Activated T-cell treated with anti-CD3 and anti-CD28 coated beads, Interleukin-2, amount 50 U/mL, for 72 hours (primary cell): ENCODE measurements around the gene TSPAN8. TPM values are rescaled to one million over a fixed set of nuclear protein-coding genes. Genes with fewer than 3 reads are reported as not detected.

Experiments used
- ATAC-seq, 2 donors: fragments of 150-1000 bp; cut with Tn5 transposase; replicated peaks in 1 of 2; 2 replicates each; pipeline ENCODE4 v1.10.0; 2021; ENCODE audit warnings: moderate library complexity in 2 of 2, mild to moderate bottlenecking in 1 of 2
- DNase-seq, 2 donors: peaks; one replicate each; pipeline ENCODE4 v3.0.0; 2021 to 2022; ENCODE audit warnings: mixed read lengths in 1 of 2
- H3K27ac Mint-ChIP-seq: one replicate; pipeline ENCODE4 v1.8.0; 2022; ENCODE audit warnings: mild to moderate bottlenecking, moderate library complexity, mixed read lengths
- H3K27me3 Mint-ChIP-seq: one replicate; pipeline ENCODE4 v1.8.0; 2022; ENCODE audit warnings: low read depth, mixed read lengths
- H3K36me3 Mint-ChIP-seq, 2 donors: one replicate each; pipeline ENCODE4 v1.8.0; 2022; ENCODE audit warnings: mixed read lengths in 2 of 2, mild to moderate bottlenecking in 1 of 2; ENCODE audit not compliant: insufficient read depth in 2 of 2
- H3K4me1 Mint-ChIP-seq: one replicate; pipeline ENCODE4 v1.8.0; 2022; ENCODE audit warnings: low read depth, mixed read lengths
- H3K4me3 Mint-ChIP-seq, 2 donors: one replicate each; pipeline ENCODE4 v1.8.0; 2022; ENCODE audit warnings: mild to moderate bottlenecking in 2 of 2, mixed read lengths in 2 of 2, moderate library complexity in 2 of 2
- H3K9me3 Mint-ChIP-seq, 2 donors: one replicate each; pipeline ENCODE4 v1.8.0; 2022; ENCODE audit warnings: mixed read lengths in 2 of 2
- total RNA-seq, 2 donors: library from RNA; stranded (reverse); gene quantifications; one replicate each; pipeline ENCODE4 v1.2.3, GENCODE V29; 2022

The TSPAN8 gene
- total RNA-seq, 2 donors from 2014 or later = not detected

DNA sequence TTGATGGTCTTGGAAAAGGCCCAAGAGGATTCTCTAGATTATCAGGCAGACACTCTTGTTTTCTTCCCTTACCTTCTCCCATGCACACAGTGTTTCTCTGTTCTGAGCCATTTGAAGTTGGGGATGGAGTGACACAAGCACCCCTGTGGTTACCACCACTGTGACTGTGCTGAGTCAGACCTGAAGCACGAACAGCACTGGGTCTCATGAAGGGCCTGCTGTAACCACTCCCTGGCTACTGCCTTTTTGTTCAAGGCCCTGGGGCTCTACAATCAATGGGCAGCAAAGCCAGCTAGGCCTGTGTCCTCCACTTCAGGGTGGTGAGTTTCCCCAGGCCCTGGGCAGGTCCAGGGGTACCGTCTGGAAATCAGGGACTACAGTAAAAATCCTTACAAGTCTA lies 65.5 kb downstream of the TSPAN8 start:
- Mint-ChIP-seq H3K27ac (no peak overlapping the region), H3K36me3 (peaks cover 0 to 2% of the 10 kb centered on the region in 2 donors), H3K4me3 (no peak overlapping the region), H3K9me3 (peaks cover 3 to 18% of the 10 kb centered on the region in 2 donors), H3K4me1 (no peaks in the 10 kb centered on the region), H3K27me3 (no peaks in the 10 kb centered on the region)
- DNase-seq (no peak), ATAC-seq (no peak)

DNA sequence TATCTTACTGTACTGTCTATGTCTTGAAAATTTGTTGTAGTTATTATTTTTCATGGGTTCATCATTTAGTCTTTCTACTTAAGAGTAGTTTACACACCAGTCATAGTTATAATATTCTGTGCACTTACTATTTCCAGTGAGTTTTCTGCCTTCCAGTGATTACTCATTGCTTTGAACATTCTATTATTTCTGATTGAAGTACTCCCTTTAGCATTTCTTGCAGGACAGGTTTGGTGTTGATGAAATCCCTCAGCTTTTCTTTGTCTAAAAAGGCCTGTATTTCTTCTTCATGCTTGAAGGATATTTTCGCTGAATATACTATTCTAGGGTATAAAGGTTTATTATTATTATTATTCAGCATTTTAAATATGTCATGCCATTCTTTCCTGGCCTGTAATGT lies 66.8 kb downstream of the TSPAN8 start:
- ATAC-seq = no peak
- Mint-ChIP-seq H3K27me3 (no peaks in the 10 kb centered on the region), H3K4me3 (no peak overlapping the region)

DNA sequence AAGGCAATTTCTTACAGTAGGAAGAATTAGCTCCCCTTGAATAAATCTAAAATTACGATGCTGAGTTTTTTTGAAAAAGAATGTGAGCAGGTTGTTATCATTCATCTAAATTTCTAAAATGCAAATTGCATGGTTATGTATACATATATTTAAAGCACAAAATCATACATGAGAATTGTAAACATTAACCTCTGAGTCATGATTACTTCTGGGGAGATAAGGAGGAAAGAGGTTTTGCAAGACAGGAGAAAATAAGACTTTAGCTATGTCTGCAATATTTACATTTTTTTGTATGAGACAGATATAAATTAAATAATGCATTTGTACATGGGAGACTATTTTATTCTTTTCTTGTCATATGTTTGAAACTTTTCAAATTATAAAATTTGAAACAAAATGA lies 72.2 kb downstream of the TSPAN8 start:
- no peaks in the 10 kb centered on the region for H3K36me3 Mint-ChIP-seq
- ATAC-seq (no peak), DNase-seq (no peak)
- H3K9me3 Mint-ChIP-seq = peaks cover under 1 to 6% of the 10 kb centered on the region in 2 donors
- H3K27ac Mint-ChIP-seq = no peak overlapping the region
- H3K4me3 Mint-ChIP-seq = no peak overlapping the region
- H3K27me3 Mint-ChIP-seq = no peaks in the 10 kb centered on the region
- no peaks in the 10 kb centered on the region for H3K4me1 Mint-ChIP-seq

More for the DNA sequence above, 66.8 kb downstream of the TSPAN8 start:
- H3K4me1 Mint-ChIP-seq = no peaks in the 10 kb centered on the region
- no peak for DNase-seq
- H3K27ac Mint-ChIP-seq = no peak overlapping the region
- peaks cover 3 to 18% of the 10 kb centered on the region in 2 donors for H3K9me3 Mint-ChIP-seq
- peaks cover 0 to 2% of the 10 kb centered on the region in 2 donors for H3K36me3 Mint-ChIP-seq

DNA sequence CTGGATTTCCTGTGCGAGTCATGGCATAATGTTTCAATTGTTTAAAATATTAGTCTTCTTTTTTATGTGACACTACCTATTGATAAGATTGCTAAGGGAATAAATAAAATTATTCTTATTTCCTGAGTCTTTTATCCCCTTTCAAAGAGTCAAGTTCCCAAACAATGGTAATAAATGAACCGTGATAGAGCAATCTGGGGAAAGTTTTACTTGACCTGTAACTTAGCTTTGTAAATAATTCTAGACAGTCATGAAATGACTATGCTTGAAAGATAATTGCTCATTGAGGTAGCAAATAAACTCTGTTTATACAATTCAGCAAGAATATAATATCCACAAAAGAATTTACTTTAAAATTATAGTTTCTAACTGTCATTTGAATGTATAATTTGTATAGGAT lies 82.1 kb downstream of the TSPAN8 start:
- no peaks in the 10 kb centered on the region for H3K36me3 Mint-ChIP-seq
- no peaks in the 10 kb centered on the region for H3K27me3 Mint-ChIP-seq
- no peak for ATAC-seq
- no peak overlapping the region for H3K27ac Mint-ChIP-seq
- peaks cover 3% of the 10 kb centered on the region in 2 donors for H3K9me3 Mint-ChIP-seq
- H3K4me1 Mint-ChIP-seq = no peaks in the 10 kb centered on the region
- DNase-seq = no peak
- H3K4me3 Mint-ChIP-seq = no peak overlapping the region

Other genes starting within 250 kb of the TSPAN8 start
- not detected for gene PTPRR, start 237.3 kb downstream of the TSPAN8 start, total RNA-seq